Activated CD8-positive, alpha-beta T cell treated with anti-CD3 and anti-CD28 coated beads, Interleukin-2, amount 10 ng/mL, durations not matched to agents 7 days and 5 days (primary cell): ENCODE measurements around the gene SPATA31E1. TPM values are rescaled to one million over a fixed set of nuclear protein-coding genes. Genes with fewer than 3 reads are reported as not detected.
A peak's percentile ranks its signal among the peaks of the same experiment; 100 is the strongest.

ENCODE experiments used
- ATAC-seq: fragments of 150-1000 bp; cut with Tn5 transposase; one replicate; pipeline ENCODE4 v1.10.0; 2021; ENCODE audit warnings: moderate library complexity
- CTCF ChIA-PET: fragments of 350-600 bp; sonication (Branson Sonifier 250); formaldehyde crosslinking; loops from one replicate; lab custom pipeline; 2021; ENCODE audit warnings: antibody characterized with exemption; lab: Charles Lee
- POLR2A ChIA-PET: fragments of 350-600 bp; sonication (Branson Sonifier 250); formaldehyde crosslinking; loops from one replicate; lab custom pipeline; 2021; ENCODE audit warnings: antibody characterized with exemption; lab: Charles Lee
- DNase-seq: peaks from one replicate; pipeline ENCODE4 v3.0.0-alpha.2; 2020
- H3K27ac Mint-ChIP-seq: one replicate; pipeline ENCODE4 v1.8.0; 2021; ENCODE audit warnings: mild to moderate bottlenecking, mixed read lengths
- H3K27me3 Mint-ChIP-seq: one replicate; pipeline ENCODE4 v1.8.0; 2021; ENCODE audit warnings: low read depth, mixed read lengths
- H3K36me3 Mint-ChIP-seq: one replicate; pipeline ENCODE4 v1.8.0; 2021; ENCODE audit warnings: low read depth, mixed read lengths
- H3K4me1 Mint-ChIP-seq: one replicate; pipeline ENCODE4 v1.8.0; 2021; ENCODE audit warnings: low read depth, mixed read lengths
- H3K4me3 Mint-ChIP-seq: one replicate; pipeline ENCODE4 v1.8.0; 2021; ENCODE audit warnings: mild to moderate bottlenecking, mixed read lengths
- H3K9me3 Mint-ChIP-seq: one replicate; pipeline ENCODE4 v1.8.0; 2022; ENCODE audit warnings: mixed read lengths; ENCODE audit not compliant: insufficient read depth
- total RNA-seq, 2 experiments: library from RNA; stranded (reverse); gene quantifications; one replicate each; pipeline ENCODE4 v1.2.3, GENCODE V29; 2021

SPATA31E1 gene
- total RNA-seq, 2 experiments from 2014 or later = not detected

DNA sequence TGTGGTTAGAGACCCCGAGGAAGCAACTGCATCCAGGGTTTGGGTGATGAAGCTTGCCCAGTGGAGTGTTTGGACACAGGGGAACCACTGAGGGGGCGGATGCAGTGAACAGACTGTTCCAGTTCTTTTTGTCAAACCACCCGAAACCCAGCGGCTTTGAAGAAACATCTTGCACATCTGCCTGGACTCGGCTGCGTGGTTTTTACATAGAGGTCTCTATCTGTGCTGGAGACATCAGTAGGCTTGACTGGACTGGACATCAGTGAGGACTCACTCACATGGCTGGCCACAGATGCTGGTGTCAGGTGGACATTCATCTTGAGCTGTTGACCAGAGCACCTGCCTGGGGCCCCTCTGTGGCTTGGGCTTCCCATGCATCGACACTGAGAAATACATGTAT lies 15.3 kb upstream of the SPATA31E1 start:
- H3K36me3 Mint-ChIP-seq = no peaks in the 10 kb centered on the region
- POLR2A ChIA-PET = no interaction called here
- no peak overlapping the region for H3K4me3 Mint-ChIP-seq
- CTCF ChIA-PET = no interaction called here
- ATAC-seq (no peak), DNase-seq (no peak)
- H3K9me3 Mint-ChIP-seq = no peaks in the 10 kb centered on the region
- no peaks in the 10 kb centered on the region for H3K4me1 Mint-ChIP-seq
- peaks cover 3% of the 10 kb centered on the region for H3K27me3 Mint-ChIP-seq
- no peak overlapping the region for H3K27ac Mint-ChIP-seq

GRCh38 chr9:87868175-87868574 lies 14.5 kb upstream of the SPATA31E1 start:
- no peaks in the 10 kb centered on the region for H3K27me3 Mint-ChIP-seq
- ChIA-PET CTCF (no interaction called here), POLR2A (no interaction called here)
- no peak overlapping the region for H3K27ac Mint-ChIP-seq
- no peak for ATAC-seq
- H3K36me3 Mint-ChIP-seq = no peaks in the 10 kb centered on the region
- H3K4me1 Mint-ChIP-seq = no peaks in the 10 kb centered on the region
- H3K4me3 Mint-ChIP-seq = no peak overlapping the region
- DNase-seq = no peak
- H3K9me3 Mint-ChIP-seq = no peaks in the 10 kb centered on the region

- H3K4me3 Mint-ChIP-seq = no peak overlapping the region
- CTCF ChIA-PET = no interaction called here
Measured at GRCh38 chr9:87868635-87869034, 14.0 kb upstream of the SPATA31E1 start.

GRCh38 chr9:87869082-87869481 lies 13.6 kb upstream of the SPATA31E1 start:
- Mint-ChIP-seq H3K9me3 (no peaks in the 10 kb centered on the region), H3K27ac (no peak overlapping the region), H3K27me3 (no peaks in the 10 kb centered on the region), H3K4me1 (no peaks in the 10 kb centered on the region), H3K36me3 (no peaks in the 10 kb centered on the region), H3K4me3 (no peak overlapping the region)
- ChIA-PET POLR2A (no interaction called here), CTCF (no interaction called here)
- ATAC-seq = peak; percentile 39
- no peak for DNase-seq

More at GRCh38 chr9:87868635-87869034, 14.0 kb upstream of the SPATA31E1 start:
- Mint-ChIP-seq H3K27me3 (no peaks in the 10 kb centered on the region), H3K9me3 (no peaks in the 10 kb centered on the region), H3K27ac (no peak overlapping the region), H3K4me1 (no peaks in the 10 kb centered on the region), H3K36me3 (no peaks in the 10 kb centered on the region)
- POLR2A ChIA-PET = no interaction called here
- ATAC-seq (no peak), DNase-seq (no peak)

- no peak overlapping the region for H3K27ac Mint-ChIP-seq
- POLR2A ChIA-PET = no interaction called here
- CTCF ChIA-PET = no interaction called here
- H3K4me3 Mint-ChIP-seq = no peak overlapping the region
- no peaks in the 10 kb centered on the region for H3K4me1 Mint-ChIP-seq
- DNase-seq (no peak), ATAC-seq (no peak)
- peaks cover 4% of the 10 kb centered on the region for H3K27me3 Mint-ChIP-seq
- H3K36me3 Mint-ChIP-seq = no peaks in the 10 kb centered on the region
- no peaks in the 10 kb centered on the region for H3K9me3 Mint-ChIP-seq
Measured at GRCh38 chr9:87871425-87872078, 11.1 kb upstream of the SPATA31E1 start.

DNA sequence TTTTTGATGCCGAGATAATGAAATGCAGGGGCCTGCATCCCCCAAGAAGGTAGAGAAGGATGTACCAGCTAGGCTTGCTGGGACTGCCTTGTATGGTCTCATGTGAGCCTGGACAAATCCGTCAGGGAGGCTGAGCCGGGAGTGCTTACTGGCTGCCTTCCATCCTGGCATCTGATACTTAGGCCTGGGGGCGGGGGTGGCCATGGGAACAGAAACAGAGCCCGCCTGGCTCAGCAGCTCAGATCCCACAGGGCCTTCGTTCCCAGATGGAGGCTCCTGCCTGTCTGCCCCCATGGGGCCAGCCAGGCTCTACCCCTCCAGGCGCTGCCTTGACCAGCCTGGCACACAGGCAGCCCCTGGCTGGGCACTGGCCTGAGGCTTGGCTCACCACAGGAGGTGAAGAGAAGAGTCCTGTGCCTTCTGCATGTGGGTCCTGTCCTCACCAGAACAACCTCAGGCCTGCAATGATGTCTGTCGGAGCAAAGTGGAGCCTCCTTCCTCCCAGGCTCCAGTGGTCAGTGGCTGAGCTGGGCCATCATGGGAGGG lies 10.5 kb upstream of the SPATA31E1 start:
- ChIA-PET POLR2A (no interaction called here), CTCF (no interaction called here)
- no peaks in the 10 kb centered on the region for H3K9me3 Mint-ChIP-seq
- no peak overlapping the region for H3K27ac Mint-ChIP-seq
- peaks cover 4% of the 10 kb centered on the region for H3K27me3 Mint-ChIP-seq
- DNase-seq (no peak), ATAC-seq (no peak)
- no peak overlapping the region for H3K4me3 Mint-ChIP-seq
- H3K36me3 Mint-ChIP-seq = no peaks in the 10 kb centered on the region
- no peaks in the 10 kb centered on the region for H3K4me1 Mint-ChIP-seq

DNA sequence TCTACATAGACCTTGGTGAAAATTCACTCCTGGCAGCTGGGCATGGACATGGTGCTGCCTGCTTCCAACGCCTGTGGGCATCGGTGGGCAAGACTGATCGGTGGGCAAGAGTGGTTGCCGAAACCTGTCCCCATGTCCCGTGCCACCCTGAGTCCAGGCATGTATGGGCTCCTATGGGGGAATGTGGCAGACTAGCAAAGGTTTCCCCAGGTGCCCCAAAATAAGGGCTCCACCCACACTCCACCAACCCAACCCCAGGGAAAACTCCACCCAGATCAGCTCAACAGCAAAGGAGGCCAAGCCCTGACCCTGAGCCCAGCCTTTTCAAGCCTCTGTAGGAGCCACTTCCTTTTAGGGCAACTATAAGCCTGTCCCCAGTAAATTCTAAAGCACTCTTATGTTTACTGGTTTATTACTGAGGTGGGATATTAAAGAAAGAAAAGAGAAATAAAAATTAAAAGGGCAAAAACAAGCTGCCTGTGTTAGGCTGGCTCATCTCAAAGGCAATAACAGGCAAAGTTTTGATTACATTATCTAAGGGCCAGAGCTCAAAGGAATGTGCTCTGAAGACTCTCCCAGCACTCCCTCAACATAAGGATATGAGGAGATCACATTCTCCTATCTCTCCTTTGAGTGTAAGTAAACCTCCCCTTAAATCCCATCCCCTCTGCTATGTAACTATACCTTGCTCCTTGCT lies 8.9 kb upstream of the SPATA31E1 start:
- ChIA-PET POLR2A (no interaction called here), CTCF (no interaction called here)
- Mint-ChIP-seq H3K36me3 (no peaks in the 10 kb centered on the region), H3K27me3 (peaks cover 4% of the 10 kb centered on the region), H3K4me1 (no peaks in the 10 kb centered on the region), H3K9me3 (no peaks in the 10 kb centered on the region), H3K27ac (no peak overlapping the region), H3K4me3 (no peak overlapping the region)
- DNase-seq (peak; percentile 1), ATAC-seq (no peak)

DNA sequence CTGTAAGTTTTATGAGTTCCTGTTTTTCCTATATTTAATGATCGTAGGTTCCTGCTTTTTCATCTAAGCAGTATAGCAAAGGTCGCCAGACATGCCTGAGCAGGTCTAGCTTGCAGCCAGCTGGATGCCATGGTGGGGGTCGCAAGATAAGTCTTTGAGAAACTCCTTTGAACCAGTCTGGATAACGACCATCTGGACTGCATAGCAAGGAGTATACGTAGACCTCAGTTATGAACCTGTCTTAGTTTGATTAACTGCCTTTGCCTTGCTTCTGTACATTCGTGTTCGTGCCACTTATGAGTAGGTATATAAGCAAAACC lies 8.4 kb upstream of the SPATA31E1 start:
- H3K4me3 Mint-ChIP-seq = no peak overlapping the region
- peaks cover 4% of the 10 kb centered on the region for H3K27me3 Mint-ChIP-seq
- no peaks in the 10 kb centered on the region for H3K36me3 Mint-ChIP-seq
- ChIA-PET CTCF (no interaction called here), POLR2A (no interaction called here)
- DNase-seq (peak; percentile 4), ATAC-seq (no peak)
- no peaks in the 10 kb centered on the region for H3K4me1 Mint-ChIP-seq
- H3K27ac Mint-ChIP-seq = no peak overlapping the region
- H3K9me3 Mint-ChIP-seq = no peaks in the 10 kb centered on the region

DNA sequence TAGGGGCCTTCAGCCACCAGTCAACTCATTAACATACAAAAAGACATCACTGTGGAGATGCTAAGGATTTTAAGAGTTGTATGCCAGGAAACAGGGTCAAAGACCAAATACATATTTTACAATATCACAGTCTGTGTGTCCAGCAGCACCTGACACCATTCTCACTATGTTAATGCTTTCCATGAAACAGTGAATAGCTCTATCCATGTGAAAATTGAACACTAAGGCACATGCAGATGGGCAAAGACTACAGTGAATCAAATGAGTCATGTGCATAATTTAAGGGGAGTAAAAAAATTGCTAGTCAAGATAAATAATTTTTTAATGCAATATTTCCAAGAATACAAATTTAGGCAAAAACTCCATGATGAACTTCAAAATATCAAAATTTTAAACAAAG lies 7.6 kb upstream of the SPATA31E1 start:
- Mint-ChIP-seq H3K9me3 (no peaks in the 10 kb centered on the region), H3K4me3 (no peak overlapping the region), H3K27ac (no peak overlapping the region), H3K27me3 (peaks cover 4% of the 10 kb centered on the region), H3K4me1 (no peaks in the 10 kb centered on the region), H3K36me3 (no peaks in the 10 kb centered on the region)
- no peak for ATAC-seq
- CTCF ChIA-PET = no interaction called here
- POLR2A ChIA-PET = no interaction called here
- DNase-seq = peak; percentile 16

DNA sequence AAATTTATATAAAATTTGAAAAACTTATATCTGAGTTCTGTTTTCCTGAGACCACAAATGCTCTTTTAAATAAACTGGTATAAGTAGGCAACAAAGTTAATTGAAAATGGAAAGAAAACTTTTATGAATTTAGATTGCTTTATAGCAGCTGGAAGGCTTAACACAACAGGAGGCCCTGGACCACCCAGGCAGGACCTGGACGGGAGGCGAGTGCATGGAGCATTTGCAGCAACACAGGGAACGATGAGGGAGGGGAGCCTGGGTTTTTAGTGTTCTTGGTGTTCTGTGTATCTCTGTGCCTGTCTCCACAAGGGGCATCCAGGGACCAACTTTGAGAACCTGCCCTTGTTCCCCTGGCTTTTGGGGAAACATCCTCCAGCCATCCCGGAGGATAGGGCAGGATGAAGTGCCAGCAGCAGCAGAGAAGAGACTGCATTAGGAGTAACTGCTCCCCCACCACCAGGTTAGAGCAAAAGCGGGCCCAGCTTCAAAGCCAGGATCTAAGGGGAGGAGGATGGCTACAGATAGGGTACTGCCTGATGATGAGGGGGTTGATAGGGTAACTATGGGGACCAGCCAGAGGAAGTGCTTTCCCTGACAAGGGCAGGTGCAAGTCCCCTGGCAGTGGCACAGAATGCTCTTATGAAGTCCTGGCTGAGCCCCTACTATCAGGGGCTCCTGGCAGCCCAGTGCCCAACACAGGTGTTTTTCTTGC lies 6.7 kb upstream of the SPATA31E1 start:
- no peaks in the 10 kb centered on the region for H3K4me1 Mint-ChIP-seq
- CTCF ChIA-PET = no interaction called here
- DNase-seq (peak; percentile 12), ATAC-seq (no peak)
- no peaks in the 10 kb centered on the region for H3K9me3 Mint-ChIP-seq
- H3K4me3 Mint-ChIP-seq = no peak overlapping the region
- H3K36me3 Mint-ChIP-seq = no peaks in the 10 kb centered on the region
- peaks cover 4% of the 10 kb centered on the region for H3K27me3 Mint-ChIP-seq
- POLR2A ChIA-PET = no interaction called here
- no peak overlapping the region for H3K27ac Mint-ChIP-seq

DNA sequence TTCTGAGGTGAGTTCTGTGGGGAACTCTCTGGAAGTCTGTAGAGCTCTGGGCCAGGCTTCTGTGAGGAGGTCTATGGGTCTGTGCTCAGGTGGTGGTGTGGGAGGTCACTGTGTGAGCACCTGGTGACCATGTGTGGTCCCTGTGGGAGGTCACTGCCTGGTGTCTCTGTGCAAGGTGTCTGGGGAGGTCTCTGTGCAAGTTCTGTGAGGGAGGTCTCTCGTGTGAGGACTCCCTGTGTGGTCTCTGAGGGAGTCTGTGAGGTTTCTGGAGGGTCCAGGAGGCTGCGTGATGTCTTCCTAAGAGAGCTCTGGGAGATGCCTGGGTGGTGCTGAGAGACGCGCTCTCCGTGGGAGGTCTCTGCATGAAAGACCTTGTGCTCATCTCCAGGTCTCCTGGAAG lies 6.0 kb upstream of the SPATA31E1 start:
- Mint-ChIP-seq H3K4me1 (no peaks in the 10 kb centered on the region), H3K9me3 (no peaks in the 10 kb centered on the region), H3K27ac (no peak overlapping the region), H3K27me3 (peaks cover 4% of the 10 kb centered on the region), H3K36me3 (no peaks in the 10 kb centered on the region), H3K4me3 (no peak overlapping the region)
- ChIA-PET CTCF (no interaction called here), POLR2A (no interaction called here)
- DNase-seq (no peak), ATAC-seq (no peak)

GRCh38 chr9:87878989-87879511 lies 3.6 kb upstream of the SPATA31E1 start:
- DNase-seq = no peak
- Mint-ChIP-seq H3K27ac (no peak overlapping the region), H3K27me3 (peaks cover 4% of the 10 kb centered on the region), H3K4me1 (no peaks in the 10 kb centered on the region), H3K36me3 (no peaks in the 10 kb centered on the region), H3K9me3 (no peaks in the 10 kb centered on the region), H3K4me3 (no peak overlapping the region)
- POLR2A ChIA-PET = no interaction called here
- CTCF ChIA-PET = no interaction called here
- no peak for ATAC-seq
